Right lobe of liver (tissue), 6 donors: ENCODE data around the gene TIMP3. TPM values are rescaled to one million over a fixed set of nuclear protein-coding genes. Genes with fewer than 3 reads are reported as not detected.

Experiments used
- ATAC-seq, 4 donors: fragments of 200-7000 bp; cut with Tn5 transposase; one replicate each; pipeline ENCODE4 v1.9.1; 2020; ENCODE audit warnings: mild to moderate bottlenecking in 4 of 4, moderate library complexity in 4 of 4
- DNase-seq, 3 donors: peaks; one replicate each; pipeline ENCODE4 v3.0.0-alpha.2; 2020
- H3K27ac ChIP-seq, 3 donors: fragments of 200-600 bp; one replicate each; pipeline ENCODE4 v1.8.0; 2022
- H3K27me3 ChIP-seq, 2 donors: fragments of 200-600 bp; one replicate each; pipeline ENCODE4 v1.8.0; 2022
- H3K36me3 ChIP-seq, 4 donors: fragments of 200-600 bp; sonication (generic) in 1 of 4; one replicate each; pipeline versions ENCODE4 v1.5.1 to v1.8.0; 2017 to 2022; ENCODE audit warnings: control low read depth in 1 of 4
- H3K4me1 ChIP-seq, 4 donors: fragments of 200-600 bp; sonication (generic) in 1 of 4; one replicate each; pipeline versions ENCODE4 v1.5.1 to v1.8.0; 2017 to 2022; ENCODE audit warnings: control low read depth in 1 of 4
- H3K4me3 ChIP-seq, 3 donors: fragments of 200-600 bp; one replicate each; pipeline ENCODE4 v1.8.0; 2022
- H3K9me3 ChIP-seq, 4 donors: fragments of 200-600 bp; sonication (generic) in 1 of 4; one replicate each; pipeline versions ENCODE4 v1.5.1 to v1.8.0; 2017 to 2022; ENCODE audit warnings: control low read depth in 1 of 4
- CTCF ChIP-seq, 4 donors: fragments of 200-600 bp in 3 of 4; fragments of 450-650 bp in 1 of 4; IDR thresholded peaks; one replicate each; pipeline versions ENCODE4 v1.5.1 to v1.8.0; 2016 to 2022; ENCODE audit warnings: antibody characterized with exemption in 4 of 4, mild to moderate bottlenecking in 2 of 4
- POLR2A ChIP-seq: fragments of 450-650 bp; IDR thresholded peaks from one replicate; pipeline ENCODE4 v1.6.1; 2017; ENCODE audit warnings: antibody characterized with exemption, mild to moderate bottlenecking
- WGBS: methylation state at CpG from one replicate; pipeline ENCODE4 v1.1.6; 2018; ENCODE audit warnings: low coverage, low lambda C conversion rate; ENCODE audit not compliant: insufficient coverage; ENCODE audit errors: missing lambda C conversion rate; 5-methylcytosine and 5-hydroxymethylcytosine counted together
- intact Hi-C, 2 donors: fragments of 100-400 bp; cut with DNase I; formaldehyde crosslinking; loops; one replicate each; pipeline versions ENCODE4 v1.11.2 to v1.14.1; 2022
- total RNA-seq, 6 experiments: library from RNA; depleted of rRNA in 2 of 6; stranded (reverse); fragments of >200 nt in 2 of 6; fragmentation: NEBNext Ultra II Directional in 3 of 6; extraction: Animal tissue kit (Norgen Biotek cat#: 25700) in 3 of 6; gene quantifications; one replicate each; pipeline versions ENCODE4 v1.1.0 to v1.2.4, GENCODE V29; 2016 to 2023
- donor health status: DM: no; HTN: yes; CAD: no.
- donor health status: DM: no; HTN: no; CAD: no.
- donor health status: DM: no; HTN: no; CAD: no.
- donor health status: DM: no; HTN: yes; CAD: no.
- donor health status: DM: no; HTN: yes; CAD: no.

The TIMP3 gene
- total RNA-seq, 6 experiments from 2014 or later: 21.9 to 58.6 (median 52.7) TPM

DNA sequence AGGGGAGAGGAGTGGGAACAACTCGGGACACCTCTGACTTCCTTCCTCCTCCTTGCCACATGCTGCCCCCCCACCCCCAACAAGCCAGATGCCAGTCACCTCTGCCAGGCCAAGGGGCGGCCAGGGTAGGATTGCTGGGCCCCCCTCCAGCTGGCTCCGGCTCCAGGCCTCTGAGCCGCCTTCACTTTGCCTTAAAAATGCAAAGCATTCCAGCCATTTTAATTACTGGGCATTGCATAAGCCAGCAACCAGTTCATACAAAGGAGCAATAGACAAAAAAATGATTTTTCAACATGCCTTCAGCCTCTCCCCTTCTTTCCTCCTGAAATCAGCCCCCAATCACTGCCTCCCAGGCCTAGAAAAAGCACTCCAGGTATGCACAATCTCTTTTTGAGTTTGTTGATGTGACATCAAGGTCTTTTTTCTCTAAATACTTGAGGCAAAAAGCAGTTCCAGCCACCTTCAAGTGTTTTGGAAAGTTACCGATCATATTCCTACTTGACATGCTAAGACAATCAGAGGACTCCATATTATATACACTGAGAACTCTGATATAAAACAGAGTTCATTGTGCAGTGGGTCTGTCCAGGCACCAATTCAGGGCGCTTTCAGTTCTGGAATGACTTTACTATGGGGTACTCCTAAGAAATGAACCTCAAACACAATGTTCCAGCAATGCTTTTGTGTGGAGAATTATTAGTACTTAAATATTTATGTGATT is 12.4 kb upstream of the TIMP3 start:
- DNase-seq: no peak
- Histone ChIP-seq H3K27me3 (no peaks in the 10 kb centered on the region), H3K4me3 (no peak overlapping the region), H3K4me1 (peaks cover 0 to 5% (median 0%) of the 10 kb centered on the region in 4 donors), H3K36me3 (no peaks in the 10 kb centered on the region), H3K9me3 (no peaks in the 10 kb centered on the region), H3K27ac (no peak overlapping the region)
- peak in 2 of 4 donors; percentile 26 to 57 for ATAC-seq
- intact Hi-C loops: no loop called here
- WGBS: 46% methylated on average over 5 of the region's 6 CpGs
- no peak for TF ChIP-seq CTCF (IDR thresholded peaks at IDR 0.05)
- no peak for TF ChIP-seq POLR2A

- ATAC-seq (peak in 3 of 4 donors; percentile 25 to 84 (median 49)), DNase-seq (no peak)
- TF ChIP-seq CTCF (IDR thresholded peaks at IDR 0.05) (no peak), POLR2A (no peak)
- Histone ChIP-seq H3K36me3 (no peaks in the 10 kb centered on the region), H3K27me3 (no peaks in the 10 kb centered on the region), H3K4me3 (no peak overlapping the region), H3K27ac (no peak overlapping the region), H3K9me3 (no peaks in the 10 kb centered on the region), H3K4me1 (peaks cover 0 to 5% (median 0%) of the 10 kb centered on the region in 4 donors)
- intact Hi-C loops: no loop called here
- 57% methylated on average over 7 of the region's 9 CpGs for WGBS
These were observed 11.5 kb upstream of the TIMP3 start for GRCh38 chr22:32789797-32790620.

- H3K4me3 ChIP-seq: no peak overlapping the region
- H3K27me3 ChIP-seq: no peaks in the 10 kb centered on the region
- TF ChIP-seq CTCF (IDR thresholded peaks at IDR 0.05) (no peak), POLR2A (no peak)
- intact Hi-C loops: no loop called here
- no peaks in the 10 kb centered on the region for H3K9me3 ChIP-seq
- peaks cover 0 to 5% (median 0%) of the 10 kb centered on the region in 4 donors for H3K4me1 ChIP-seq
- ATAC-seq (no peak), DNase-seq (no peak)
- H3K27ac ChIP-seq: no peak overlapping the region
- 91% methylated on average over 6 of the region's 6 CpGs for WGBS
- no peaks in the 10 kb centered on the region for H3K36me3 ChIP-seq
These were observed 10.4 kb upstream of the TIMP3 start for GRCh38 chr22:32791056-32791455.

DNA sequence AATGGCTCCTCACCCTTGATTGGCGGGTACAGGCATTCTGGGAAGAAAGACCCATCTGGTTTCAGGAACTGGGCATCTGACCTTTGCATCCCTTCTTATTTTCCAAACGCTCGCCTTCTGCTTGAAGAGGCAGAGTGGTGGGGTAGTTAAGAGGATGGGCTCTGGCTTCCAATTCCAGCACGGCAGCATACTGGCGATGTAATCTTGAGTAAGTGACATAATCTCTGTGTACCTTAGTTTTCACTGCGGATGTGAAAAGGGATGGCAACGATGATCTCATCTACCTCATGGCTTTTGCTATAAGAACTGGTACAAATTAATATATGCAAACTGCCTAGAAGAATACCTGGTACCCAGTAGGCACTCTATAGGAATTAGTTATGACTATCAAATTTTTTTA is 10.0 kb upstream of the TIMP3 start:
- TF ChIP-seq POLR2A (no peak), CTCF (IDR thresholded peaks at IDR 0.05) (no peak)
- no peak for ATAC-seq
- Histone ChIP-seq H3K9me3 (no peaks in the 10 kb centered on the region), H3K27me3 (no peaks in the 10 kb centered on the region), H3K4me3 (no peak overlapping the region), H3K4me1 (peaks cover 0 to 5% (median 0%) of the 10 kb centered on the region in 4 donors), H3K27ac (no peak overlapping the region), H3K36me3 (no peaks in the 10 kb centered on the region)
- WGBS: 84% methylated on average over 6 of the region's 7 CpGs
- no peak for DNase-seq
- intact Hi-C loops: no loop called here
